ENCODE data around the gene STC2.

DNA sequence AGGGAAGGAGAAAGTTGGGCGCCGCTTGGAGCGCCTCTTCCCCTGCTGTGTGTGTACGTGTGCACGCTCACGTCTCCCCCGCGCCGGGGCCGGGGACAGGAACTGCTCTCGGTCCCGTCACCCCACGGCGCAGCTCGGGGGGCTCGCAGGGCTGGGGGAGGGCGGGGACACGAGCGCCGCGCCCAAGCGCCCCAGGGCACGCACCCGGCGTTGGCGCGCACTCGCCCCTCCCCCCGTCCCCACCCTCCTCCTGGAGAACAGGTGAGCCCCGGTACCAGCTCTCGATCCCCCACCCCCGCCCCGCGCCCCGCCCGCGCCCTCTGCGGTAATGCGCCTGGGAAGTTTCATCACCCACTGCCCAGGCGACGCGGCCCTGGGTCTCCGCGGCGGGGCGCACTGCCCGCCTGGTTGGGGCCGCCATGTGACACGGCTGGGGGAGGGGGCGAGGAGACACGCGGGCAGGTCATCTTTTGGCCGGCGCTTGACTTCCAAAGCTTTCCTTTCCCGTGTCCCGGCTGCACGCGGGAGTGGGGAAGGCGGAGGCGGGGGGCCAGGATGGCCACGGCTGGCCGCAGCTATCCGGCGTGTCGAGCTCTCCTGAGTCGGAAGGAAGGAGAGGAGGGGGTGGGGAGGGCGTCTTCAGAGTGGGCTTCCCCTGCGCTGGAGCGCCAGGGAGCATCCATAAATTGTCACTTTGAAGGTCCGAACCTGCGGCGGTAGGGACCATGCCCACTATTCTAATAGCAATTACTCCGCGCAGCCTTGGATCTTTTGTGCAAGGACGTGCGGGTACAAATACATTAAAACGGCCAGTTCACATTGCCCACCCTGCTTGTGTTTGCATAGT is 1.5 kb upstream of the STC2 start:
- TF ChIP-seq CTCF (IDR thresholded peaks at IDR 0.05; ENCODE audit: low read depth, low read length, poor library complexity, severe bottlenecking) (no peak), EZH2phosphoT487 (IDR thresholded peaks at IDR 0.05; ENCODE audit: borderline replicate concordance, low read length) (no peak)

All from DOHH2 (cell line).